Measurements from ENCODE around the gene RHBDF1.

RHBDF1 gene

GRCh38 chr16:74051-74746 lies 1.8 kb upstream of the RHBDF1 start:
- DNase-seq = no peak

GRCh38 chr16:71540-72401 lies 660 bp downstream of the RHBDF1 start:
- DNase-seq = no peak

GRCh38 chr16:71210-71539 lies 1.3 kb downstream of the RHBDF1 start:
- DNase-seq = no peak

GRCh38 chr16:69181-69580 lies 3.2 kb downstream of the RHBDF1 start:
- no peak for DNase-seq

GRCh38 chr16:67884-68789 lies 4.3 kb downstream of the RHBDF1 start:
- no peak for DNase-seq

GRCh38 chr16:67183-67791 lies 5.1 kb downstream of the RHBDF1 start:
- no peak for DNase-seq

- no peak for DNase-seq
Observed at GRCh38 chr16:66309-67182, 5.9 kb downstream of the RHBDF1 start.

- peak; percentile 90 for DNase-seq
Observed at GRCh38 chr16:65745-66144, 6.7 kb downstream of the RHBDF1 start.

- DNase-seq = no peak
Observed at GRCh38 chr16:64914-65255, 7.5 kb downstream of the RHBDF1 start.

GRCh38 chr16:63998-64913 lies 8.2 kb downstream of the RHBDF1 start:
- no peak for DNase-seq

GRCh38 chr16:63466-63865 lies 9.0 kb downstream of the RHBDF1 start:
- DNase-seq = no peak

- DNase-seq = no peak
Observed at GRCh38 chr16:62968-63391, 9.5 kb downstream of the RHBDF1 start.

- no peak for DNase-seq
Observed at GRCh38 chr16:62283-62967, 10.0 kb downstream of the RHBDF1 start.

GRCh38 chr16:61879-62281 lies 10.6 kb downstream of the RHBDF1 start:
- DNase-seq = no peak

GRCh38 chr16:60929-61878 lies 11.2 kb downstream of the RHBDF1 start:
- DNase-seq = no peak

GRCh38 chr16:60166-60565 lies 12.3 kb downstream of the RHBDF1 start:
- DNase-seq = no peak

- no peak for DNase-seq
Observed at GRCh38 chr16:59440-60059, 12.9 kb downstream of the RHBDF1 start.

Data from RPMI8226 (cell line).